Cardiac muscle cell (in vitro differentiated cells and primary cell): ENCODE results near the gene WDR91. TPM values are rescaled to one million over a fixed set of nuclear protein-coding genes. Genes with fewer than 3 reads are reported as not detected.
A peak's percentile ranks its signal among the peaks of the same experiment; 100 is the strongest.

Experiments used
- DNase-seq, 2 donors: peaks; one replicate each; pipeline versions ENCODE4 v3.0.0 to v3.0.0-alpha.2; 2010 to 2017; ENCODE audit warnings: low read depth in 1 of 2, low spot score in 1 of 2
- H3K27ac ChIP-seq: fragments of 200-600 bp; sonication (generic); 2 replicates; pipeline ENCODE4 v1.5.1; 2016
- H3K27me3 ChIP-seq: fragments of 200-600 bp; sonication (generic); 2 replicates; pipeline ENCODE4 v1.6.0; 2016; ENCODE audit warnings: control low read depth
- H3K36me3 ChIP-seq: fragments of 200-600 bp; sonication (generic); 2 replicates; pipeline ENCODE4 v1.5.1; 2016; ENCODE audit warnings: control low read depth
- H3K4me1 ChIP-seq: fragments of 200-600 bp; sonication (generic); 2 replicates; pipeline ENCODE4 v1.8.1; 2017; ENCODE audit warnings: low read depth, mild to moderate bottlenecking, mixed run types
- H3K4me3 ChIP-seq: fragments of 200-600 bp; sonication (generic); 2 replicates; pipeline ENCODE4 v1.5.1; 2016; ENCODE audit warnings: mild to moderate bottlenecking
- H3K9me3 ChIP-seq: fragments of 200-600 bp; sonication (generic); 2 replicates; pipeline ENCODE4 v1.5.1; 2017; ENCODE audit warnings: low read depth, mild to moderate bottlenecking, control low read depth
- CTCF ChIP-seq: IDR thresholded peaks from 2 replicates; pipeline ENCODE4 v1.5.1; 2012; ENCODE audit warnings: low read depth, mild to moderate bottlenecking, low read length
- polyA plus RNA-seq: library from polyadenylated mRNA; unstranded; fragments of >200 nt; fragmentation: Nextera tagmentation; extraction: Ambion mirVana; gene quantifications from 2 replicates; pipeline ENCODE4 v1.2.1, GENCODE V29; 2016
- total RNA-seq: library from RNA; depleted of rRNA; stranded (reverse); fragments of >200 nt; gene quantifications from 2 replicates; pipeline ENCODE4 v1.2.3, GENCODE V29; 2016

The WDR91 gene
- total and polyA plus RNA-seq, 2 experiments from 2014 or later: 13.6 to 16.7 TPM

- no peaks in the 10 kb centered on the region for H3K27me3 ChIP-seq
- peak in 1 of 2 donors; percentile 71 for DNase-seq
- no peak within 1 kb of the TSS for H3K27ac ChIP-seq
- no peaks in the 10 kb centered on the region for H3K4me1 ChIP-seq
- H3K36me3 ChIP-seq: no peaks in the 10 kb centered on the region
- H3K9me3 ChIP-seq: no peaks in the 10 kb centered on the region
- no peak for TF ChIP-seq CTCF
- no peak within 1 kb of the TSS for H3K4me3 ChIP-seq
Measured at GRCh38 chr7:135147899-135148721, 63.2 kb downstream of the WDR91 start, which contains the start of gene TMEM140. TSS of gene TMEM140 (plus strand) at chr7:135148072. CDS start at chr7:135164442, 16,370 bp downstream.

DNA sequence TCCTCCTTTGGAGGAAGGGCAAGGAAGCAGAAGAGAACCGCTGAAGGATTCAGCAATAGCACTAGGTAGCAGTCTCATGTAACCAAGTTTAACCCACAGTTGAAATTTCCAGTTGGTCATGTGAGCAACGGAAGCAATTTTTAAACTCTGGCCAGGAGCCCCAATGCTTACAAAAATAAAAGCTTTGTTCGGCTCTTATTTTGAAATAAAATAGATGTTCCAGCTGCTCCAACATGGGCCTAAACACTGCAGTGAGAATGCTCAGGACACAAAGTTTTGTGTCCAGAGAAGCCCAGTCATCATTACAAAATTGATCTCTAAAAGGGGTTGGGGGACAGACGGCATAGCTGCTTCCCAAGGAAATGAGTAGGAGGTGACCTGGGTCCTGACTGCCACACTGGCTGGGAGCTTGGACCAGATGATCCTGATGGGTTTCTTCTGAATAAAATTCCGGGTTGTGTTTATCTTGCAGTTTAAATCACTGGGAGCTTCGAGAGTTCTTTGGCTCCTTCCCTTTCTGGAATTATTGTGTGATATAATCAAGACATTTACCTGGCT lies 63.9 kb downstream of the WDR91 start:
- Histone ChIP-seq H3K27ac (no peak overlapping the region), H3K9me3 (no peaks in the 10 kb centered on the region), H3K4me3 (no peak overlapping the region), H3K36me3 (no peaks in the 10 kb centered on the region), H3K27me3 (no peaks in the 10 kb centered on the region), H3K4me1 (no peaks in the 10 kb centered on the region)
- DNase-seq: peak in 1 of 2 donors; percentile 68
- no peak for TF ChIP-seq CTCF

DNA sequence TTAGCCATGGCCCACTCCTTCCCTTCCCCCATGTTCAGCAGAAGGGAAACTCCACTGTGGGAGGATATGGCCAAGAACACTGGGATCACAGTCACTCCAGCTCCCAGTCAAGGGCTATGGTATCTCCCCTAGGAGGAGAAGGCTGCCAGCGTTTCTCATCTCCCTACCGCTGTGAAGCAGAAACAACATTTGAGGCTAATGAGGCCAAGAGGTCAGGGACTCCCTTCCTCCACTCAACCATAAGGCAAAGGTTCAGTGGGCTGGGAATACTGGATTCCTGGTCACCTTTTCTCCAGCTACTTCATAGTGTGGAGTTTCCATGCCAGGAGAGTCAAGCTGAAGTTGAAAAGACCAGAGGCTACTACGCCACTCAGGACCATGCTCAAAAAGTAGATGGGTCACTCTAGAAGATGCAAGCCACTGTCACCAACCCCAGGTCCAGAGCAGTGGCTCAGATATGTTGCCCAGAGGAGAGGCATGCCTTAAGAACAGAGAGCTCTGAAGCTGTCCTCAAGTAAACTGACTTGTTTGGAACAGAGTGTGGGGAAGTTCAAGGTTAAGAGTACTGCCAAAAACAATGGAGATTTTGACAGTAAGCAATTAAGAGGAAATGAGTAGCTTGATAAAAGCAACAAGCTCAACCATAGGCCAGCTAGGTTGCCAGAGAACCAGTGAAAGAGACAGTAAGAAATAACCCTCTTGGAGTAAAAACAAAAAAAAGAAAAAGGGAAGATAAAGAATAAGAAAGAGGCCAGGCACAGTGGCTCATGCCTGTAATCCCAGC lies 67.2 kb downstream of the WDR91 start:
- Histone ChIP-seq H3K4me1 (no peaks in the 10 kb centered on the region), H3K9me3 (no peaks in the 10 kb centered on the region), H3K27me3 (no peaks in the 10 kb centered on the region), H3K4me3 (no peak overlapping the region), H3K36me3 (no peaks in the 10 kb centered on the region), H3K27ac (no peak overlapping the region)
- peak in 1 of 2 donors; percentile 51 for DNase-seq
- no peak for TF ChIP-seq CTCF

Other genes starting within 250 kb of the WDR91 start
- gene AGBL3, start 225.0 kb downstream of the WDR91 start, total RNA-seq: 1.4 and 1.7 TPM in 2 replicates
- 3.8 and 6.6 TPM in 2 replicates for gene AGBL3, start 225.0 kb downstream of the WDR91 start, polyA plus RNA-seq
- not detected in 2 replicates for gene TMEM140, start 63.5 kb downstream of the WDR91 start, total RNA-seq
- gene TMEM140, start 63.5 kb downstream of the WDR91 start, polyA plus RNA-seq: 9.4 and 10.4 TPM in 2 replicates
- gene CYREN, start 40.8 kb downstream of the WDR91 start, total RNA-seq: 45.9 and 68.9 TPM in 2 replicates
- 35.5 and 43.3 TPM in 2 replicates for gene CYREN, start 40.8 kb downstream of the WDR91 start, polyA plus RNA-seq
- not detected in 2 replicates for gene STRA8, start 22.3 kb upstream of the WDR91 start, total RNA-seq
- gene STRA8, start 22.3 kb upstream of the WDR91 start, polyA plus RNA-seq: not detected in 2 replicates